Amniotic epithelial cell (primary cell): ENCODE measurements around the gene SERPINB2.
A peak's percentile ranks its signal among the peaks of the same experiment; 100 is the strongest.
"Not testable (repeated sequence)": the region's sequence is repeated elsewhere in the genome, so short reads cannot be mapped to it uniquely, and the experiment has no call there.

Source experiments
- DNase-seq: peaks from one replicate; pipeline ENCODE4 v3.0.0-alpha.2; 2010; ENCODE audit warnings: low read depth

Gene SERPINB2

DNA sequence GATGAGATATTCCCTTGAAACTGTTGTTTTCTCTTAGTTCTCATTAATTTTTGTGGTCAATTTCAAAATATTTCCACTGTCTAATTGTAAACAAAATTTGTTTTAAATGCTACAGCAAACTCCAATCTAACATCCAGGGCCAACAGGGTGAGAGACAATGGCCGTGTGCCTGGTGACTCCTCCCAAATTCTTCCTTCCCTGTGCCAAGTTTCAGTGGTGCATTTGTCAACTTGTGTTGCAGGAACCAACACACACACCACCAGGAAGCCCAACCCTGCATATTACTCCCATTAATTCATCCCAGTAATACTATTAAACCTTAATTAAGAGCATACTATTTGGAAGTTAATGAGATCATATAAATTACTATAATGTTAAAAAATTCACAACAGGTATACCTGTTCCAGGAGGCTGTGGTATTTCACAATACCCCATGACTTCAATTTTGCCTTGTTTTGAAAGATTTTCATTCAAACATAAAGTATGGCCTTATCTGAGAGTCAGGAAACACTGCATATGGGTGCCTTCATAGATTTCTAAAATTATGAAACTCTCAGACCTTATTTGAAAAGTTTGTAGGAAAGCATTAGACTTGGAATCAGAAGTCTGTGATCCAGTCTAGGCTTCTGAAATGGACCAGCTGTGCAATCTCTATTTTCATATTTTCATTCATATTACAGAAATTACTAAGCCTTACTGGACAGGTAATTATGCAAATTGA is 1.1 kb downstream of the SERPINB2 start:
- no peak for DNase-seq

DNA sequence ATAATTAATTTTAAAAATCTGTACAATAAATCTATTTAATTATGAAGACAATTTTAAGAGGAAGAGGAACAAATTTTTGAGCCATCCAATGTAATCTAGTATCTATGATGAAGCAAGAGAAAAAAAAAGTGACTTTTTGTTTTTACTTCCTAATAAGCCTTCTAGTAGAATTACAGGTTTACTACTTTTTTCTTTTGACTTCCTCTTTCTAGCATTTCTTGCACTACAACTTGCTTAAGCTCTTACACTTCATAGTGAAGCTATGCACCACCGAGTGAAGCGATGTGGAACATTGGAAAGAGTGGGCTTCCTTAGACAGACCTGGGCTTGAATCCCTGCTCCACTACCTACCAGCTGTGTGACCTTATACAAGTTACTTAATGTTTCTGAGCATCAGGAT is 2.1 kb downstream of the SERPINB2 start:
- no peak for DNase-seq

- DNase-seq: no peak
These were observed 2.9 kb downstream of the SERPINB2 start for GRCh38 chr18:63890237-63890949.

GRCh38 chr18:63890950-63891304 is 3.4 kb downstream of the SERPINB2 start:
- DNase-seq: no peak

DNA sequence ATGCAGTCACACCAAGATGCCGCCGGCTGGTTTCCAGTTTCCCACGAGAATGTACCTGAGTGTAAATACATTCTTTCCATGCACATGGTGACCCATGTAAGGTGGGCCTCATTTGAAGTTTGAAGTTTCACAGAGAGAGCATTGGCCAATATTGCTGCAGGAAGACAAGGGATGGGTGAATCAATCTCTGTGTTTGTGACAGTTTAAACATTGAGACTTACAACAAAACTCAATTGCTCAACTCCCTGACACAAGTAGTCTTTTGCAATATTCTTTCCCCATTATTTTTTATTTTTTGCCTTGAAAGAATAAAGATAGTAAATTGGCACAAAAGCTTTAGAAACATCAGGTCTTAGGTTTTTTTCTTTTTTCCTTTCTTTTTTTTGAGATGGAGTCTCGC is 5.1 kb downstream of the SERPINB2 start:
- DNase-seq: peak; percentile 59

GRCh38 chr18:63894106-63894772 is 6.7 kb downstream of the SERPINB2 start:
- DNase-seq: no peak

- no peak for DNase-seq
These were observed 7.7 kb downstream of the SERPINB2 start for GRCh38 chr18:63895190-63895589.

- DNase-seq: peak; percentile 57
These were observed 9.6 kb downstream of the SERPINB2 start for GRCh38 chr18:63897072-63897471.

DNA sequence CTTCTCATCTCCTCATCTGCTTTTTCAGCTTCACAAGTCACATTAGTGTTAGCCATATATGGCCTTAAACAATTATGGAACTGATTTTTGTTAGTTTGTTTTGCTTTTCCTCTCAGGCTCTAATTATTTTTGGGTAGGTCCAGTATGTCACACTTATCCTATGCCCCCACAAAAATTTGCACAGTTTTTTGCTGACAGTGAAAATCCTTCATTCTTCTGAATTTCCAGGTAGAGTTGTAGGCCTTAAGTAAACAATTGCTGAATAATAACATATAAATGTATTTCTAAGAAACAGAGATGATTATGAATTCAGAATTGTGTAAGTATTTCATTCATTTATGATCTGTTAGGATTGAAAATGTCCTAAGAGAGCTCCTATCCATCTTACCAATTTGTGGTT is 11.7 kb downstream of the SERPINB2 start:
- DNase-seq: no peak

GRCh38 chr18:63903851-63904570 is 16.5 kb downstream of the SERPINB2 start:
- no peak for DNase-seq

GRCh38 chr18:63904694-63905093 is 17.2 kb downstream of the SERPINB2 start:
- no peak for DNase-seq

GRCh38 chr18:63905361-63905760 is 17.9 kb downstream of the SERPINB2 start:
- no peak for DNase-seq

- no peak for DNase-seq
These were observed 18.6 kb downstream of the SERPINB2 start for GRCh38 chr18:63906056-63906455.

- no peak for DNase-seq
These were observed 20.2 kb downstream of the SERPINB2 start, which contains the start of gene SERPINB10 for GRCh38 chr18:63907664-63908063. Gene SERPINB10 (plus strand): TSS chr18:63907958. CDS start chr18:63915511, 7,553 bp downstream.

DNA sequence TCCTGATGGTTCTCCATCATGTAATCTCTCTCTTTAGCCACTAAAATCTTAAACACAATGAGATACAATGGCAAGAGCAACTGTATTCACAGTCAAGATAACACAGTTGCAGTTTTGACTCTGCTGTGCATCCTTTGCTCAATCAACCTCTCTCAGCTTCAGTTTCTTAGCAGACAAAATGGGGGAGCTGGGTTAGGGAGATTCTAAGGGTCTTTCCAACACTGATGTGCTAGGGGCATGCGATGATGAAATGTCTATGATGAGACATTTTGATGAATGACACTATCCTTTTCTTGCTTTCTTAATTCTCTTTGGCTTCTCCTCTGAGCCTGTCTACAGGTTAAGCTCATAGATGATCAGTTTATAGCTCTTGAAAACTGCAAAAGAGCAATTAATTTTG is 21.4 kb downstream of the SERPINB2 start:
- DNase-seq: no peak

GRCh38 chr18:63909870-63910269 is 22.4 kb downstream of the SERPINB2 start:
- no peak for DNase-seq

GRCh38 chr18:63917817-63918216 is 30.3 kb downstream of the SERPINB2 start:
- peak; percentile 62 for DNase-seq

- no peak for DNase-seq
These were observed 34.5 kb downstream of the SERPINB2 start for GRCh38 chr18:63922049-63922448.

- DNase-seq: peak; percentile 79
These were observed 37.0 kb downstream of the SERPINB2 start for GRCh38 chr18:63924551-63924950.

GRCh38 chr18:63928331-63928730 is 40.8 kb downstream of the SERPINB2 start:
- DNase-seq: no peak

DNA sequence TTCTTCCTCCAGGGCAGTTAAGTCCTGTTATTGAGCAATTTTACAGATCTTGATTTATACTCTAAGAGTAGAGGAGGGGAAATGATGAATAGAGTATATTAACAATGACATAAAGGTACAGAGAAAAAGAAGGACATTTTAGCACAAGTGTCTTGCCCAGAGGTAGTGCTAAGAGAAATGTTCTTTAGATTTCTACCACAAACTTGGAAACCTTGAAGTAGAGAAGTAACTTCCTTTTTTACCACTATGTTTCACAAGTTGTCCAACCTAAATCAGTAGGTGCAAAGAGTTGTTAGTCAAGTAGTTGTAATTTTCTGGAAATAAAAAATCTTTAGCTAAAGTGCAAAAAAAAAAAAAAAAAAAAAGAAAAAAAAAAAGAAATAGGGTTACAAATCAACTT is 41.9 kb downstream of the SERPINB2 start:
- not testable (repeated sequence) for DNase-seq

GRCh38 chr18:63930773-63931354 is 43.4 kb downstream of the SERPINB2 start:
- no peak for DNase-seq
